Nephron (organoid): ENCODE data around the gene GCC1.
A peak's percentile ranks its signal among the peaks of the same experiment; 100 is the strongest.

Experiments
- H3K27ac Mint-ChIP-seq, 3 experiments: 2 replicates each; pipeline ENCODE4 v1.8.0; 2020; ENCODE audit warnings: mixed read lengths in 3 of 3, mild to moderate bottlenecking in 2 of 3, moderate library complexity in 1 of 3
- H3K27me3 Mint-ChIP-seq: 2 replicates; pipeline ENCODE4 v1.8.0; 2021; ENCODE audit warnings: low read depth, mild to moderate bottlenecking, moderate library complexity, mixed read lengths
- H3K36me3 Mint-ChIP-seq: 2 replicates; pipeline ENCODE4 v1.8.0; 2020; ENCODE audit warnings: low read depth, mixed read lengths
- H3K4me1 Mint-ChIP-seq: 2 replicates; pipeline ENCODE4 v1.8.0; 2020; ENCODE audit warnings: mixed read lengths
- H3K4me3 Mint-ChIP-seq, 3 experiments: 2 replicates each; pipeline ENCODE4 v1.8.0; 2020; ENCODE audit warnings: mild to moderate bottlenecking in 3 of 3, mixed read lengths in 3 of 3, moderate library complexity in 2 of 3
- H3K9me3 Mint-ChIP-seq: 2 replicates; pipeline ENCODE4 v1.8.0; 2020; ENCODE audit warnings: mixed read lengths
- CTCF ChIP-seq, 3 experiments: fragments of 200-600 bp; sonication (generic); IDR thresholded peaks; one replicate each; pipeline ENCODE4 v1.5.0; 2021; ENCODE audit warnings: antibody characterized with exemption in 3 of 3; ENCODE audit not compliant: unreplicated experiment in 3 of 3

The GCC1 gene

GRCh38 chr7:127588019-127588696 lies 2.8 kb upstream of the GCC1 start, which contains the start of gene ARF5:
TSS of gene ARF5 (plus strand) at chr7:127588411. CDS start at chr7:127588499, 88 bp downstream.
- Mint-ChIP-seq H3K27ac (peak within 1 kb of the TSS; percentile 75 to 90 (median 87)), H3K4me3 (peak within 1 kb of the TSS; percentile 94 to 95 (median 95)), H3K4me1 (peaks cover 32% of the 10 kb centered on the region), H3K9me3 (no peaks in the 10 kb centered on the region), H3K36me3 (peaks cover 25% of the 10 kb centered on the region), H3K27me3 (no peaks in the 10 kb centered on the region)
- TF ChIP-seq CTCF (IDR thresholded peaks at IDR 0.05; ENCODE audit: unreplicated experiment in 3 of 3), result no peak

GRCh38 chr7:127587663-127588018 lies 2.2 kb upstream of the GCC1 start:
- Mint-ChIP-seq H3K4me3 (peak overlapping the region; percentile 94 to 95 (median 95)), H3K9me3 (no peaks in the 10 kb centered on the region), H3K27ac (peak overlapping the region in 1 of 3 experiments; percentile 90), H3K4me1 (peaks cover 37% of the 10 kb centered on the region), H3K36me3 (peaks cover 30% of the 10 kb centered on the region), H3K27me3 (no peaks in the 10 kb centered on the region)
- TF ChIP-seq CTCF (IDR thresholded peaks at IDR 0.05; ENCODE audit: unreplicated experiment in 3 of 3), result no peak

- Mint-ChIP-seq H3K27ac (peak overlapping the region; percentile 1 to 90 (median 44)), H3K4me3 (peak overlapping the region; percentile 94 to 95 (median 95)), H3K9me3 (no peaks in the 10 kb centered on the region), H3K27me3 (no peaks in the 10 kb centered on the region), H3K4me1 (peaks cover 48% of the 10 kb centered on the region), H3K36me3 (peaks cover 35% of the 10 kb centered on the region)
- TF ChIP-seq CTCF (IDR thresholded peaks at IDR 0.05; ENCODE audit: unreplicated experiment in 3 of 3), result no peak
Observed at GRCh38 chr7:127586346-127586745, 950 bp upstream of the GCC1 start.

GRCh38 chr7:127584648-127585043 lies 750 bp downstream of the GCC1 start:
- Mint-ChIP-seq H3K27ac (peak overlapping the region in 2 of 3 experiments; percentile 37 to 79), H3K27me3 (no peaks in the 10 kb centered on the region), H3K36me3 (peaks cover 30% of the 10 kb centered on the region), H3K4me1 (peaks cover 55% of the 10 kb centered on the region), H3K4me3 (peak overlapping the region; percentile 94 to 95 (median 95)), H3K9me3 (no peaks in the 10 kb centered on the region)
- TF ChIP-seq CTCF (IDR thresholded peaks at IDR 0.05; ENCODE audit: unreplicated experiment in 3 of 3), result no peak

GRCh38 chr7:127582361-127582760 lies 3.0 kb downstream of the GCC1 start:
- Mint-ChIP-seq H3K9me3 (no peaks in the 10 kb centered on the region), H3K4me1 (peaks cover 50% of the 10 kb centered on the region), H3K27me3 (no peaks in the 10 kb centered on the region), H3K36me3 (peaks cover 39% of the 10 kb centered on the region), H3K4me3 (peak overlapping the region in 2 of 3 experiments; percentile 53 to 54), H3K27ac (no peak overlapping the region)
- no peak for TF ChIP-seq CTCF (IDR thresholded peaks at IDR 0.05; ENCODE audit: unreplicated experiment in 3 of 3)

GRCh38 chr7:127581716-127582115 lies 3.7 kb downstream of the GCC1 start:
- peaks cover 48% of the 10 kb centered on the region for H3K4me1 Mint-ChIP-seq
- no peak for TF ChIP-seq CTCF (IDR thresholded peaks at IDR 0.05; ENCODE audit: unreplicated experiment in 3 of 3)
- peak overlapping the region in 2 of 3 experiments; percentile 54 to 65 for H3K4me3 Mint-ChIP-seq
- no peak overlapping the region for H3K27ac Mint-ChIP-seq
- H3K27me3 Mint-ChIP-seq, result no peaks in the 10 kb centered on the region
- peaks cover 43% of the 10 kb centered on the region for H3K36me3 Mint-ChIP-seq
- no peaks in the 10 kb centered on the region for H3K9me3 Mint-ChIP-seq
